Measurements from ENCODE around the gene LDLRAD4.

Gene LDLRAD4

GRCh38 chr18:13613591-13614501, 395.3 kb downstream of the LDLRAD4 start:
- TF ChIP-seq TCF4 (CRISPR knock-in tag; IDR thresholded peaks at IDR 0.05; ENCODE audit: borderline replicate concordance) (no peak), ZFP3 (CRISPR knock-in tag; IDR thresholded peaks at IDR 0.05) (no peak), CREB5 (CRISPR knock-in tag; IDR thresholded peaks at IDR 0.05; ENCODE audit: low read depth) (no peak), ISL1 (CRISPR knock-in tag; IDR thresholded peaks at IDR 0.05) (no peak), PPARA (CRISPR knock-in tag; IDR thresholded peaks at IDR 0.05; ENCODE audit: borderline replicate concordance) (no peak), ZNF70 (CRISPR knock-in tag; IDR thresholded peaks at IDR 0.05) (no peak), TOX (CRISPR knock-in tag; IDR thresholded peaks at IDR 0.05; ENCODE audit: borderline replicate concordance) (no peak), POU6F1 (CRISPR knock-in tag; IDR thresholded peaks at IDR 0.05; ENCODE audit: borderline replicate concordance, low read depth) (no peak), TSHZ2 (CRISPR knock-in tag; IDR thresholded peaks at IDR 0.05) (no peak), ESRRG (CRISPR knock-in tag; IDR thresholded peaks at IDR 0.05) (no peak), RARB (CRISPR knock-in tag; IDR thresholded peaks at IDR 0.05) (no peak), BACH2 (CRISPR knock-in tag; IDR thresholded peaks at IDR 0.05; ENCODE audit: borderline replicate concordance) (no peak), SNAI2 (CRISPR knock-in tag; IDR thresholded peaks at IDR 0.05) (no peak)
- ATAC-seq = no peak

GRCh38 chr18:13614641-13615288, 396.2 kb downstream of the LDLRAD4 start:
- ATAC-seq = no peak
- no peak for TF ChIP-seq ZFP3 (CRISPR knock-in tag; IDR thresholded peaks at IDR 0.05)

GRCh38 chr18:13615432-13615861, 396.9 kb downstream of the LDLRAD4 start:
- ATAC-seq = no peak
- TF ChIP-seq ZNF8 (CRISPR knock-in tag; IDR thresholded peaks at IDR 0.05) (no peak), CSRNP3 (CRISPR knock-in tag; IDR thresholded peaks at IDR 0.05) (no peak), SNAI2 (CRISPR knock-in tag; IDR thresholded peaks at IDR 0.05) (no peak), PATZ1 (CRISPR knock-in tag; IDR thresholded peaks at IDR 0.05; ENCODE audit: borderline replicate concordance) (no peak)

GRCh38 chr18:13616041-13616440, 397.5 kb downstream of the LDLRAD4 start:
- no peak for ATAC-seq
- no peak for TF ChIP-seq TSHZ2 (CRISPR knock-in tag; IDR thresholded peaks at IDR 0.05)
- no peak for TF ChIP-seq CSDC2 (CRISPR knock-in tag; IDR thresholded peaks at IDR 0.05)
- no peak for TF ChIP-seq PATZ1 (CRISPR knock-in tag; IDR thresholded peaks at IDR 0.05; ENCODE audit: borderline replicate concordance)
- TF ChIP-seq ZNF70 (CRISPR knock-in tag; IDR thresholded peaks at IDR 0.05) = no peak
- no peak for TF ChIP-seq ZC3H10 (CRISPR knock-in tag; IDR thresholded peaks at IDR 0.05)
- no peak for TF ChIP-seq ZNF565 (CRISPR knock-in tag; conservative IDR thresholded peaks at IDR 0.05; ENCODE audit: low read depth)
- no peak for TF ChIP-seq ESRRG (CRISPR knock-in tag; IDR thresholded peaks at IDR 0.05)
- TF ChIP-seq BACH2 (CRISPR knock-in tag; IDR thresholded peaks at IDR 0.05; ENCODE audit: borderline replicate concordance) = no peak
- no peak for TF ChIP-seq ZFP30 (CRISPR knock-in tag; IDR thresholded peaks at IDR 0.05)

Data from SK-N-SH treated with all-trans-retinoic acid at 6 μM for 48 hours (cell line).